ENCODE measurements around the gene ARHGAP28. TPM values are rescaled to one million over a fixed set of nuclear protein-coding genes. Genes with fewer than 3 reads are reported as not detected.

Gene ARHGAP28
- polyA plus RNA-seq, 3 donors, result not detected

- no peak overlapping the region for H3K4me3 ChIP-seq (replicated peaks in 1 of 3; ENCODE audit: low read depth in 2 of 3, low read length in 3 of 3)
- no peak for DNase-seq
- no peak overlapping the region for H3K9ac ChIP-seq (ENCODE audit: insufficient read depth, low read length, poor library complexity, severe bottlenecking)
- H3K27ac Mint-ChIP-seq, result peak overlapping the region in 1 of 7 donors; percentile 17
- no peak for TF ChIP-seq CTCF (IDR thresholded peaks at IDR 0.05)
- H3K79me2 ChIP-seq (ENCODE audit: insufficient read depth, low read length), result no peaks in the 10 kb centered on the region
- no peaks in the 10 kb centered on the region for H3K4me1 ChIP-seq (ENCODE audit: control insufficient read depth in 1 of 2, insufficient read depth in 2 of 2, low read length in 2 of 2)
- H4K20me1 ChIP-seq (ENCODE audit: insufficient read depth, low read length), result no peaks in the 10 kb centered on the region
- no peaks in the 10 kb centered on the region for H3K36me3 ChIP-seq (replicated peaks in 1 of 2; ENCODE audit: control insufficient read depth in 1 of 2, insufficient read depth in 2 of 2, low read length in 2 of 2)
- H3K4me1 Mint-ChIP-seq, result no peaks in the 10 kb centered on the region
- no peaks in the 10 kb centered on the region for H3K9me3 Mint-ChIP-seq
- no peak overlapping the region for H2AFZ ChIP-seq (ENCODE audit: insufficient read depth, low read depth, low read length, poor library complexity, severe bottlenecking)
- intact Hi-C loops (cut with micrococcal nuclease), result no loop called here
- H3K27me3 Mint-ChIP-seq (ENCODE audit: low read depth in 3 of 3), result peaks cover 0 to 2% (median 2%) of the 10 kb centered on the region in 3 donors
- H3K27ac ChIP-seq (ENCODE audit: low read depth in 1 of 2, low read length in 2 of 2), result no peak overlapping the region
- H3K9me3 ChIP-seq (replicated peaks in 1 of 2; ENCODE audit: control insufficient read depth in 1 of 2, insufficient read depth in 1 of 2, low read length in 2 of 2), result no peaks in the 10 kb centered on the region
- no peaks in the 10 kb centered on the region for H3K27me3 ChIP-seq (ENCODE audit: control insufficient read depth in 2 of 2, insufficient read depth in 2 of 2, low read length in 2 of 2)
- WGBS (ENCODE audit: insufficient coverage), result 95% methylated on average over 13 of the region's 16 CpGs
- peak overlapping the region in 1 of 2 donors; percentile 9 for H3K4me3 Mint-ChIP-seq
- H3K4me2 ChIP-seq (replicated peaks; ENCODE audit: extremely low read depth, low read length, poor library complexity, severe bottlenecking), result no peak overlapping the region
- no peaks in the 10 kb centered on the region for H3K36me3 Mint-ChIP-seq
Measured at GRCh38 chr18:6948281-6949055, 219.0 kb downstream of the ARHGAP28 start.

- H3K27ac Mint-ChIP-seq, result no peak overlapping the region
- intact Hi-C loops (cut with micrococcal nuclease), result no loop called here
- Histone ChIP-seq H3K27me3 (ENCODE audit: control insufficient read depth in 2 of 2, insufficient read depth in 2 of 2, low read length in 2 of 2) (no peaks in the 10 kb centered on the region), H4K20me1 (ENCODE audit: insufficient read depth, low read length) (no peaks in the 10 kb centered on the region), H2AFZ (ENCODE audit: insufficient read depth, low read depth, low read length, poor library complexity, severe bottlenecking) (no peak overlapping the region), H3K4me2 (replicated peaks; ENCODE audit: extremely low read depth, low read length, poor library complexity, severe bottlenecking) (no peak overlapping the region), H3K9ac (ENCODE audit: insufficient read depth, low read length, poor library complexity, severe bottlenecking) (no peak overlapping the region), H3K79me2 (ENCODE audit: insufficient read depth, low read length) (no peaks in the 10 kb centered on the region), H3K4me3 (replicated peaks in 1 of 3; ENCODE audit: low read depth in 2 of 3, low read length in 3 of 3) (no peak overlapping the region), H3K9me3 (replicated peaks in 1 of 2; ENCODE audit: control insufficient read depth in 1 of 2, insufficient read depth in 1 of 2, low read length in 2 of 2) (no peaks in the 10 kb centered on the region), H3K4me1 (ENCODE audit: control insufficient read depth in 1 of 2, insufficient read depth in 2 of 2, low read length in 2 of 2) (no peaks in the 10 kb centered on the region), H3K36me3 (replicated peaks in 1 of 2; ENCODE audit: control insufficient read depth in 1 of 2, insufficient read depth in 2 of 2, low read length in 2 of 2) (no peaks in the 10 kb centered on the region), H3K27ac (ENCODE audit: low read depth in 1 of 2, low read length in 2 of 2) (no peak overlapping the region)
- no peak for DNase-seq
- 92% methylated on average over 10 of the region's 11 CpGs for WGBS (ENCODE audit: insufficient coverage)
- TF ChIP-seq CTCF (IDR thresholded peaks at IDR 0.05), result no peak
- no peaks in the 10 kb centered on the region for H3K9me3 Mint-ChIP-seq
- H3K36me3 Mint-ChIP-seq, result no peaks in the 10 kb centered on the region
- no peak overlapping the region for H3K4me3 Mint-ChIP-seq
- H3K27me3 Mint-ChIP-seq (ENCODE audit: low read depth in 3 of 3), result peaks cover 0 to 6% (median 4%) of the 10 kb centered on the region in 3 donors
- no peaks in the 10 kb centered on the region for H3K4me1 Mint-ChIP-seq
Measured at GRCh38 chr18:6949800-6950586, 220.5 kb downstream of the ARHGAP28 start.
